Right lobe of liver (tissue), 6 donors: Measurements from ENCODE around the gene KCNK5. TPM values are rescaled to one million over a fixed set of nuclear protein-coding genes. Genes with fewer than 3 reads are reported as not detected.

Experiments used
- ATAC-seq, 4 donors: fragments of 200-7000 bp; cut with Tn5 transposase; one replicate each; pipeline ENCODE4 v1.9.1; 2020; ENCODE audit warnings: mild to moderate bottlenecking in 4 of 4, moderate library complexity in 4 of 4
- DNase-seq, 3 donors: peaks; one replicate each; pipeline ENCODE4 v3.0.0-alpha.2; 2020
- H3K27ac ChIP-seq, 3 donors: fragments of 200-600 bp; one replicate each; pipeline ENCODE4 v1.8.0; 2022
- H3K27me3 ChIP-seq, 2 donors: fragments of 200-600 bp; one replicate each; pipeline ENCODE4 v1.8.0; 2022
- H3K36me3 ChIP-seq, 4 donors: fragments of 200-600 bp; sonication (generic) in 1 of 4; one replicate each; pipeline versions ENCODE4 v1.5.1 to v1.8.0; 2017 to 2022; ENCODE audit warnings: control low read depth in 1 of 4
- H3K4me1 ChIP-seq, 4 donors: fragments of 200-600 bp; sonication (generic) in 1 of 4; one replicate each; pipeline versions ENCODE4 v1.5.1 to v1.8.0; 2017 to 2022; ENCODE audit warnings: control low read depth in 1 of 4
- H3K4me3 ChIP-seq, 3 donors: fragments of 200-600 bp; one replicate each; pipeline ENCODE4 v1.8.0; 2022
- H3K9me3 ChIP-seq, 4 donors: fragments of 200-600 bp; sonication (generic) in 1 of 4; one replicate each; pipeline versions ENCODE4 v1.5.1 to v1.8.0; 2017 to 2022; ENCODE audit warnings: control low read depth in 1 of 4
- POLR2A ChIP-seq: fragments of 450-650 bp; IDR thresholded peaks from one replicate; pipeline ENCODE4 v1.6.1; 2017; ENCODE audit warnings: antibody characterized with exemption, mild to moderate bottlenecking
- WGBS: methylation state at CpG from one replicate; pipeline ENCODE4 v1.1.6; 2018; ENCODE audit warnings: low coverage, low lambda C conversion rate; ENCODE audit not compliant: insufficient coverage; ENCODE audit errors: missing lambda C conversion rate; 5-methylcytosine and 5-hydroxymethylcytosine counted together
- intact Hi-C, 2 donors: fragments of 100-400 bp; cut with DNase I; formaldehyde crosslinking; loops; one replicate each; pipeline versions ENCODE4 v1.11.2 to v1.14.1; 2022
- total RNA-seq, 6 experiments: library from RNA; depleted of rRNA in 2 of 6; stranded (reverse); fragments of >200 nt in 2 of 6; fragmentation: NEBNext Ultra II Directional in 3 of 6; extraction: Animal tissue kit (Norgen Biotek cat#: 25700) in 3 of 6; gene quantifications; one replicate each; pipeline versions ENCODE4 v1.1.0 to v1.2.4, GENCODE V29; 2016 to 2023
- TF ChIP-seq, protein P1 (sequence below), 4 donors: fragments of 200-600 bp in 3 of 4; fragments of 450-650 bp in 1 of 4; IDR thresholded peaks; one replicate each; pipeline versions ENCODE4 v1.5.1 to v1.8.0; 2016 to 2022; ENCODE audit warnings: antibody characterized with exemption in 4 of 4, mild to moderate bottlenecking in 2 of 4
- donor health status: DM: no; HTN: yes; CAD: no.
- donor health status: DM: no; HTN: no; CAD: no.
- donor health status: DM: no; HTN: no; CAD: no.
- donor health status: DM: no; HTN: yes; CAD: no.
- donor health status: DM: no; HTN: yes; CAD: no.

The KCNK5 gene
- total RNA-seq, 6 experiments from 2014 or later: 3.2 to 54.3 (median 6.7) TPM

DNA sequence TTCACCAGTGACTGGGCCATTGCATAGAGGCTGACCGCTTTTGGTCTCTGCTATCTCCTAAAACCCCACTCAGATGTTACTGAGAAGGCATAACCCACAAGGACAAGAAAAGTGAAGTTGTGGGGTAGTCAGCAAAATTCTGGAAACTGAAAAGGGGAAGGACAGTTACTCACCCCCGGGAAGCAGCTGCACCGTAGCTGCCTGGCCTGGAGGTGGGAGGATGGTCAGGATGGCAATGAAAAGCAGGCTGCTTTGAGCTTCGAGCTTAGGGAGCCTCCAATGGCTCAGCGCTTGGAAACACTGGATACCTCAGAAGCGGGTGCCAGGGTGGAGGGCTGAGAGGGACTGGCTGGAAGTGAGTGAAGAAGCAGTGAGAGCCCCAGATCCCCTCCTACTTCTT lies 56.0 kb downstream of the KCNK5 start:
- 63% methylated on average over 6 of the region's 6 CpGs for WGBS
- ATAC-seq: no peak
- no peaks in the 10 kb centered on the region for H3K9me3 ChIP-seq

DNA sequence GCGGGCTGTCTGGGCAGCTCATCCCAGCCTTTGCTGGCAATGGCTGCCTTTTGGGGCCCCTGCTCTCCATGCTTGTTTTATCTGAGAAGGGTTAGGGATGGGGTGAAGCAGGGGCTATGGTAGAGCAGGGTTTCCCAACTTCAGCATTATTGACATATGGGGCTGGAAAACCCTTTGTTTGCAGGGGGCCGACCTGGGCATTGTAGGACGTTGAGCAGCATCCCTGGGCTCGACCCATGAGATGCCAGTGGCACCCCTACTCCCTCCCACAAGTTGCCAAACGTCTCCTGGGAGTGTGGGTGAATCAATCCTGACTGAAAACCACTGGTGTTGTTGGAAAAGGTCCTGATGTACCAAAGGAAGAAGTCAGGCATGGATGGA lies 56.9 kb downstream of the KCNK5 start:
- Histone ChIP-seq H3K9me3 (no peaks in the 10 kb centered on the region), H3K27ac (no peak overlapping the region), H3K4me3 (no peak overlapping the region), H3K4me1 (no peaks in the 10 kb centered on the region), H3K36me3 (no peaks in the 10 kb centered on the region), H3K27me3 (no peaks in the 10 kb centered on the region)
- intact Hi-C loops: no loop called here
- no peak for TF ChIP-seq POLR2A
- TF ChIP-seq, protein P1, sequence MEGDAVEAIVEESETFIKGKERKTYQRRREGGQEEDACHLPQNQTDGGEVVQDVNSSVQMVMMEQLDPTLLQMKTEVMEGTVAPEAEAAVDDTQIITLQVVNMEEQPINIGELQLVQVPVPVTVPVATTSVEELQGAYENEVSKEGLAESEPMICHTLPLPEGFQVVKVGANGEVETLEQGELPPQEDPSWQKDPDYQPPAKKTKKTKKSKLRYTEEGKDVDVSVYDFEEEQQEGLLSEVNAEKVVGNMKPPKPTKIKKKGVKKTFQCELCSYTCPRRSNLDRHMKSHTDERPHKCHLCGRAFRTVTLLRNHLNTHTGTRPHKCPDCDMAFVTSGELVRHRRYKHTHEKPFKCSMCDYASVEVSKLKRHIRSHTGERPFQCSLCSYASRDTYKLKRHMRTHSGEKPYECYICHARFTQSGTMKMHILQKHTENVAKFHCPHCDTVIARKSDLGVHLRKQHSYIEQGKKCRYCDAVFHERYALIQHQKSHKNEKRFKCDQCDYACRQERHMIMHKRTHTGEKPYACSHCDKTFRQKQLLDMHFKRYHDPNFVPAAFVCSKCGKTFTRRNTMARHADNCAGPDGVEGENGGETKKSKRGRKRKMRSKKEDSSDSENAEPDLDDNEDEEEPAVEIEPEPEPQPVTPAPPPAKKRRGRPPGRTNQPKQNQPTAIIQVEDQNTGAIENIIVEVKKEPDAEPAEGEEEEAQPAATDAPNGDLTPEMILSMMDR (IDR thresholded peaks at IDR 0.05): no peak
- ATAC-seq (no peak), DNase-seq (no peak)
- 83% methylated on average over 1 of the region's 5 CpGs for WGBS

More for the DNA sequence above, 56.0 kb downstream of the KCNK5 start:
- no peaks in the 10 kb centered on the region for H3K36me3 ChIP-seq
- no peak overlapping the region for H3K27ac ChIP-seq
- intact Hi-C loops: no loop called here
- no peak for TF ChIP-seq POLR2A
- TF ChIP-seq, protein P1 (IDR thresholded peaks at IDR 0.05): no peak
- H3K4me1 ChIP-seq: no peaks in the 10 kb centered on the region
- no peaks in the 10 kb centered on the region for H3K27me3 ChIP-seq
- no peak for DNase-seq
- H3K4me3 ChIP-seq: no peak overlapping the region

DNA sequence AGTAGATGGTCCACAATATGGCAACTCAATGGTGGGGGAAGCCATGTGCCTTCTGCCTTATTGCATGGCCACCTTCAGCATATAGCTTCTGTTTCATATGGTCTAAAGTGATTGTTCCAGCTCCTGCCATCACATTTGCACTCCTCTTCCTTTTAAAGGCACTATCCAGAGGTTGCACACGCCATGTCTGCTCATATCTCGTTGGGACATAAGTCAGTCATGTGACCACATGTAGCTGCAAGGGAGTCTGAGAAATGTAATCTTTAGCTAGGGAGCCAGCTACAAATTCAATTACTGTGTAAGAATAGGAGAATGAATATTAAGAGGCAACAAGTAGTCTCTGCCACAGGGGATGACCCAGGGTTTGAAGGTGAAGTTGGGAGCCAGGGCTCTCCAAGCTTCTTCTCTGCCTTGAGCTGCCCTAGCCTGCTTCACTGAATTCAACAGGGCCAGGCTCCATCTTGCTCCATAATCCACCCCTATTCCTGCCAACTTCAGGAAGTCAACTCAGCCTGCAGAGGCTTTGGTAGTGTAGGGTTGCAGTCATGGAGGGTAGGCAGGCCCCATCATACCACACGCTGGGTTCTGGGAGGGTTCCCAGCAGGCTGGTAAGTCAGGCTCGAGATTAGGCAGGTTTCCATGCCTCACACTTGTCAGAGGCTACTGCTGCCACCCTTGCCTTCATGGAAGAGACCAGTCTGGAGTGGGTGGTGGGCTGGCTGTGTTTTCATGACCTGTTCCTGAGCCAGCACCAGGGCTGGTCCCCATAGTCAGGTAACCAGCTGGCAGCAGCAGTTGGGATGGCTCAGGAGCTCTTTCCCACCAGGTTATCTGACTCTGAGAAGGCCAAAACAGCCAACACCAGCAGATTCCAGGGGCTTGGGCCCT lies 57.5 kb downstream of the KCNK5 start:
- no peak for ATAC-seq
- WGBS: 68% methylated on average over 2 of the region's 4 CpGs

DNA sequence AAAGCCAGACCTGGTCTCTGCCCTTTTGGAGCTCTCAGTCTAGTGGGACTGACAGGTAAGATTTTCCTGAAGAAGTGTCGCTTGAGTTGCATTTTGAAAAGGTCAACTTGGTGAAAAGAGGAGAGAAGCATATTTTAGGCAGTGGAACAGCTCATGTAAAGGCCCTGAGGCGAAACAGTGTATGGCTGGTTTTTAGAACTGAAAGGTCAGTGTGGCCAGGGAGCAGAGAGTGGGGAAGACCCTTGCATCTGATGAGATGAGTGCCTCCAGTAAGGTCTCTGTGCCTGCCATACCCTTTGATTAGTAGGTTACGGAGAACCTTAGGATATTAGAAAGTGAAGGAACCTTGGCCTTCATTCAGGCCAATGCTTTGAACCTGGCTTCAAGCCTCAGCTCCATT lies 58.4 kb downstream of the KCNK5 start:
- DNase-seq (no peak), ATAC-seq (no peak)
- TF ChIP-seq, protein P1 (IDR thresholded peaks at IDR 0.05): no peak
- TF ChIP-seq POLR2A: no peak
- H3K4me3 ChIP-seq: no peak overlapping the region
- H3K9me3 ChIP-seq: no peaks in the 10 kb centered on the region
- no peaks in the 10 kb centered on the region for H3K4me1 ChIP-seq
- no peaks in the 10 kb centered on the region for H3K27me3 ChIP-seq
- H3K36me3 ChIP-seq: no peaks in the 10 kb centered on the region
- 80% methylated on average over 1 of the region's 3 CpGs for WGBS
- intact Hi-C loops: no loop called here
- H3K27ac ChIP-seq: no peak overlapping the region

More for the DNA sequence above, 57.5 kb downstream of the KCNK5 start:
- H3K36me3 ChIP-seq: no peaks in the 10 kb centered on the region
- no peaks in the 10 kb centered on the region for H3K4me1 ChIP-seq
- no peaks in the 10 kb centered on the region for H3K27me3 ChIP-seq
- intact Hi-C loops: no loop called here
- no peak overlapping the region for H3K27ac ChIP-seq
- no peaks in the 10 kb centered on the region for H3K9me3 ChIP-seq
- no peak overlapping the region for H3K4me3 ChIP-seq
- no peak for DNase-seq
- TF ChIP-seq, protein P1 (IDR thresholded peaks at IDR 0.05): no peak
- no peak for TF ChIP-seq POLR2A
